Measurements from ENCODE around the gene FCRL2.
"Not testable (repeated sequence)": the region's sequence is repeated elsewhere in the genome, so short reads cannot be mapped to it uniquely, and the experiment has no call there.

FCRL2 gene

DNA sequence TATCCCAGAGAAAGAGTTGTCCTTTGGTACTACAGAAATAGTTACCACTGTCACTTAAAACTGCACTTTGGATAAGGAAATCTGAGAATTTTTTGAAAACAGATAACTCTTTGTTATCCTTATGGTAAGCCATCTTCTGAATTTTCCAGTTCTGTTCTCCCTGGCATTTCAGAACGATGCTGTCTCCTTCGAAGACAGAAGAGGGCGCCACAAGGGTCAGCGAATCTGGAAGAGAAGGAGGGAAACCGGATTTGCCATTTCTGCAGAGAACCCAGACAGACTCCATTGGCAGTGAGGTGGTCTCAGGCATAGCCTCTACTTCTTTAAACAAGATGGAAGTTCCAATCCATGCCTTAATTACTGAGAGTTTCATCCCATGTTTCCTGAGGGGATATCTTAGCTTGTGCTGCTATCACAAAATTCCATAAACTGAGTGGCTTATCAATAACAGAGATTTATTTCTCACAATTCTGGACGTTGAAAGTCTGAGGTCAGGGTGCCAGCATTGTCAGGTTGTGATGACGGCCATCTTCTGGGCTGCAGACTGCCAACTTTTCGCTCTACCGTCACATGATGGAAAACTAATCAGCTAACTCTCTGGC, 6.4 kb downstream of the FCRL2 start:
- DNase-seq = no peak
- in situ Hi-C loops (cut with MboI; ENCODE audit: low pct_unique_long_range_greater_than_20kb, low sequenced_read_pairs) = no loop called here

DNA sequence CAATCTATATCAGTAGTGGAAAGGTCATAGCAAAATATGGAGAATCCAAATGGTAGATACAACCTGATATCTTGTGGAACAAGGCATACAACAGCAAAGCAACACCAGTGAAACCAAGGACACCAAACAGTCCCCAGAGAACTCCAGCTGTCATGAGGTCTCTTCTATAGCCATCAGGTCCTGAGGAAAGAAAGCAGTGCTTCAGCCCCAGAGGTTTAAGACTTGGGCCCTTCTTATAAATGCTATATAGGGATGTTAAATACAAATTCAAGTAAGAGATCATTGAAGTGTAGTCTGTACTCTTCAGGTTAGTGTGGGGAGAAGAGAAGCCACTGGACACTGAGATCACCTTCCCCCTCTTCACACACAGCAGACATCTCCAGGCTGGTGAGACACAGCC, 10.1 kb downstream of the FCRL2 start:
- in situ Hi-C loops (cut with MboI; ENCODE audit: low pct_unique_long_range_greater_than_20kb, low sequenced_read_pairs) = no loop called here
- DNase-seq = no peak

DNA sequence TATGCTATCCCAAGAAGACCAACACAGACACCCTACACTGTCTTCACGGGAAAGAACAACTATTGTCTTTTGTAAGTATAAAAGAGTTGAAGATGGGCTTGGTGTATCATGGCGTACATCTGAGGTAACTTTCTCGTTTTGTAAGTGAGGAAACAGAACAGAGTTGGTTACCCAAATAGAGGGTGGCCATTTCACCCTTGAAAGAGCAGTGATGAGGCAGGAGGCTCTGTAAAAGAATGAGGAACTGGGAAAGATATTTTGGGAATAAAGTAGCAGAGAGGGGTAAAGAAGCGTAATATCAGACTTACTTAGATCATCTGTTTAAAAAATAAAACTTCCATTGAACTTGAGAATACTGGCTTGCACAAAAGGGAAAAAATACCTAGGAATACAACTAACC, 18.9 kb downstream of the FCRL2 start:
- in situ Hi-C loops (cut with MboI; ENCODE audit: low pct_unique_long_range_greater_than_20kb, low sequenced_read_pairs) = no loop called here
- no peak for DNase-seq

DNA sequence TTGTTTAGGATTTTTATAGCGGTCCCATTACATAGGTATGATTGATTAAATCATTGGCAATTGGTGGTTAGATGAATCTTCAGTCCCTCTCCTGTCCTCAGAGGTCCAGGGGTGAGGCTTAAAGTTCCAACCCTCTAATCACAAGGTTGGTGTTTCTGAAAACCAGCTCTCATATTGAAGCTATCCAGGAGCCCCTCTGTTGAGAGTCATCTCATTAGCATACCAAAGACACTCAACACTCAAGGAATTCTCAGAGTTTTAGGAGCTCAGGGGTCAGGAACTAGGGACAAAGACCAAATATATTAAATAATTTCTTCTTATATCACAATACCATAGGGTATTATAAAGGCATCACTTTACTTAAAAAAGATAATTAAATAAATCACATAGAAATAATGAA, 23.3 kb downstream of the FCRL2 start:
- in situ Hi-C loops (cut with MboI; ENCODE audit: low pct_unique_long_range_greater_than_20kb, low sequenced_read_pairs) = no loop called here

DNA sequence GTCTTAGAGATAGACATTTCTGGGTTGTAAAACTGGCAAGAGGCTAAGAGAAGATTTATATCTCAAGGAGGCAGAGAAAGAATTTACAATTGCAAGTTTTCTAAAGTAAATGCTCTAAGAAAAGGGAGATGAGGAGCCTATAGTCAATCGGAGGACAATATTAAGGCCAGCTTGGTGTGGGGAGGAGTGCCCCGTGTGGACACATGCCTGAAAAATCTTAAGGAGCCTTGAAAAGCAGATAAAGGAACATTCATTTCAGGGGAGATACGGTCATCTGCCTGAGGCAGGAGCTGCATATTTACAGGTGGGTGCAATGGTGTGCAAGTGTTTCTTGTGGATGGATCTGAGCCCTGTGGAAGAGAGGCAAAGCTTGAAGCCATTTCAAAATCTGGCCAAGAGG, 25.6 kb downstream of the FCRL2 start:
- in situ Hi-C loops (cut with MboI; ENCODE audit: low pct_unique_long_range_greater_than_20kb, low sequenced_read_pairs) = no loop called here
- no peak for DNase-seq

More for the DNA sequence above, 23.3 kb downstream of the FCRL2 start:
- no peak for DNase-seq

DNA sequence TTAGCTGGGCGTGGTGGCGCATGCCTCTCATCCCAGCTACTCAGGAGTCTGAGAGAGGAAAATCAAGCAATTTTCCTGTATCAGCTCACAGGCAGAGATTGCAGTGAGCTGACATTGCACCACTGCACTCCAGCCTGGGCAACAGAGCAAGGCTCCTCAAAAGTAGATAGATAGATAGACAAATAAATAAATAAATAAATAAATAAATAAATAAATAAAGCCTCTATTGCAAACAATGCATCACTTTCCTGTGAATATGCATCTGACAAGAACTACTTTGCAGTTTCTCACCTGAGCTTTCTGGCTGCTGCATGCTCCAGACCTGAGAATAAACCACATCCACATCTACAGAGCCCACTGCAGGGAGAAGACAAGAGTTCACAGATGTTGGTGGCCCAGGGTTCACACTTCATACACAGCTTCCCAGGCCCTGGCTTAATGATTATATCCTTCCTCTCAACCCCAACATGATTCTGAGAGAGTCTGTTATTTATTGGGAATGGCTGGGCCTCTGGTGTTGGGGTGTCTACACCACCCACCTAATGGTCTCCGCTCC, 28.6 kb downstream of the FCRL2 start:
- in situ Hi-C loops (cut with MboI; ENCODE audit: low pct_unique_long_range_greater_than_20kb, low sequenced_read_pairs) = no loop called here
- DNase-seq = no peak

DNA sequence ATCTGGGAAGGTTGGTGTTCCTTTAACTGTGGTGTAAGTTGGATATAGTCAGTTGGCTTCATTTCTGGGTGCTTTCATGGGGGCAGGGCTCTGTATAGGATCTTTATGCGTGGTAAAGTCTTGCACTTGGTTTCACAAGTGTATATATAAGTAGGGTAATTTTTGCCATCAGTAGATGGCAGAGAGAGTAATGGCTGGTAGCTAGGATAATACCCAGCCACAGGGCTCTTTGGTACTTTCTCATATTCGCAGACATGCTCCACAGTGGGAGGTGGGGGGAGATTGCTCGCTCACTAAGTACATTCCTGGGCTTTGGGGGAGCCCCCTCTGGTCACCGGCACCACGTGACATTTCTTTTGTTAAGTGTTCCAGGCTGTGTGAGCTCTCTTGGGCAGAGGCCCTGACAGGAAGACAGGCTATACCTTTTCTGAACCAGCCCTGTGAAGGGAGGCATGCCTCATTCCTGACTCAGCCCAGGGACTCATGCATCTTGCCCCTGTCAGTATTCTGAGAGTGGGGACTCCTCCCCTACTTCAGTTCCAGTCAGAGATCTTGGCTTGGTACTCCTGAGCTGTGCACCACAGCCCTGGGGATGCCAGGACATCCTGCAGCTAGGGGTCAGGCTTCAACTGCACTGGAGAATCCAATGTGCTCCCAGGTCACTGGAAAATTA, 37.6 kb downstream of the FCRL2 start:
- no peak for DNase-seq
- in situ Hi-C loops (cut with MboI; ENCODE audit: low pct_unique_long_range_greater_than_20kb, low sequenced_read_pairs) = no loop called here

DNA sequence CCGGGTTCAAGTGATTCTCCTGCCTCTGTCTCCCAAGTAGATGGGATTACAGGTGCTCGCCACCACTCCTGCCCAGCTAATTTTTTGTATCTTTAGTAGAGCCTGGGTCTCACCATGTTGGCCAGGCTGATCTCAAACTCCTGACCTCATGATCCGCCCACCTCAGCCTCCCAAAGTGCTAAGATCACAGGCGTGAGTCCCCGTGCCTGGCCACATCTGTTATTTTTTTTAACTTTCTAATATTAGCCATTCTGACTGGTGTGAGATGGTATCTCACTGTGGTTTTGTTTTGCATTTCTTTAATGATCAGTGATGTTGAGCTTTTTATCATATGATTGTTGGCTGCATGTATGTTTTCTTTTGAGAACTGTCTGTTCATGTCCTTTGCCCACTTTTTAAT, 40.9 kb downstream of the FCRL2 start:
- in situ Hi-C loops (cut with MboI; ENCODE audit: low pct_unique_long_range_greater_than_20kb, low sequenced_read_pairs); DNase-seq: not testable (repeated sequence)

DNA sequence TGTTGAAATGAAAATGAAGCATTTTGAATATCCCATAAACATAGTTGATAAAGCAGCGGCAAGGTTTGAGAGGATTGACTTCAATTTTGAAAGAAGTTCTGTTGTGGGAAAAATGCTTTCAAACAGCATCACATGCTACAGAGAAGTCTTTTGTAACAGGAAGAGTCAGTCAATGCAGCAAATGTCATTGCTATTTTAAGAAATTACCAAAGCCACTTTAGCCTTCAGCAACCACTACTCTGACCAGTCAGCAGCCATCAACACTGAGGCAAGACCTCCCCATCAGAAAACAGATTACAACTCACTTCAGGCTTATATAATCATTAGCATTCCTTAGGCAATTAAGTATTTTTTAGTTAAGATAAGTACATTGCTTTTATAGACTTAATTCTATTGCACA, 42.6 kb downstream of the FCRL2 start:
- DNase-seq = no peak
- in situ Hi-C loops (cut with MboI; ENCODE audit: low pct_unique_long_range_greater_than_20kb, low sequenced_read_pairs) = no loop called here

DNA sequence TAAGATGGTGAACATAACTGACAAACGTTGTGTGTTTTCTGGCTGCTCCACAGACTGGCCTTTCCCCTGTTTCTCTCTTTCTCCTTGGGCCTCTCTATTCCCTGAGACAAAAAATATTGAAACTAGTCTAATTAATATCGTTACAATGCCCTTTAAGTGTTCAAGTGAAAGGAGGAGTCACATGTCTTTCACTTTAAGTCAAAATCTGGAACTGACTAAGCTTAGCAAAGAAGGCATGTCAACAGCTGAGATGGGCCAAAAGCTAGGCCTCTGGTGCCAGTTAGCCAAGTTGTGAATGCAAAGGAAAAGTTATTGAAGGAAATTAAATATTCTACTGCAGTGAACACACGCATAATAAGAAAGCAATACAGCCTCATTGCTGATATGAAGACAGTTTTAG, 44.2 kb downstream of the FCRL2 start:
- in situ Hi-C loops (cut with MboI; ENCODE audit: low pct_unique_long_range_greater_than_20kb, low sequenced_read_pairs) = no loop called here
- no peak for DNase-seq

DNA sequence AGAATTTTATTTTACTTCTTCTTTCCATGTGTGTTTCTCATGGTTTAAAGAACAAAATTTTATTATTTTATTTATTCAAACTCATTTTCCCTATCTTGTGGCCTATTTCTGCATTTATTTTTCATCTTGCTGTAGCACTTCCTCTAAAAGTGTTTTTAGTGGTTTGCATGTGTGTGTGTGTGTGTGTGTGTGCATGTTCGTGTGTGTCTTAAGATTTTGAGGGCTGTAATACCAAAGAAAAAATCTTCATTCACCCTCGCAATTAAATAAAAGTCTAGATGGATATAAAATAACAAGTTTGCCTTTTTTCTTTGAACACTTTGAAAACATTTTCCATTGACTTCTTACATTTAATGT, 51.7 kb downstream of the FCRL2 start:
- in situ Hi-C loops (cut with MboI; ENCODE audit: low pct_unique_long_range_greater_than_20kb, low sequenced_read_pairs) = no loop called here

DNA sequence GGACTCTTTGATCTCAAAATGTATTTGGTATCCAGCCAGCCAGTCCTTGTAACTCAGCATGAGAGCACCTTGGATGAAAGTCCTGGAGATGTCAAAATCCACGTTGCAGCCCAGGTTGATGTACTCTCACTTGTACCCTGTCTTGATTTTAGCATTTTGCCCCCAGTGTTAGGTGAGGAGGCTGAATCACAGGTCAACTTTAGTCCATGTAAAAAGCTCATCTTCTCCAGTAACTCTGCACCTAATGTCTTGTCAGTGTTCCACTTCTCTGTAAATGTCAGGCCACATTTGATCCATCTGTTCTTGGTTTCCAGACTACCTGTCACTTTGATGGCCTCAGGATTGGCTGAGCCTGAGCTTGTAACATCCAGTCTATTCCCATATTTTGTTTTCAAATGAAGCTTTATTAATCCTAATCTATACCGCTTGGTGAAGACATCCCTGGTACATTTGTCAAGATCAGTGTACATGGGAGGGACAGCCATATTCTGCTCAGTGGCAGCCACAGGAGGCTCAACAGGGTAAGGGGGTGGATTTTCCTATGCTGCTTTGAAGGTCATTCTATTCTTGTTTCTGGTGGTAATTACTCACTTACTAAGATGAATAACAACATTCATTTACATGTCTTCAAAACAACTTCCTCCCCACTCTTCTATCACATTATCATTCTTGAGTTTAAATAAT, 52.3 kb downstream of the FCRL2 start:
- in situ Hi-C loops (cut with MboI; ENCODE audit: low pct_unique_long_range_greater_than_20kb, low sequenced_read_pairs) = no loop called here
- DNase-seq = no peak

More for the DNA sequence above, 51.7 kb downstream of the FCRL2 start:
- DNase-seq = peak; percentile 1

DNA sequence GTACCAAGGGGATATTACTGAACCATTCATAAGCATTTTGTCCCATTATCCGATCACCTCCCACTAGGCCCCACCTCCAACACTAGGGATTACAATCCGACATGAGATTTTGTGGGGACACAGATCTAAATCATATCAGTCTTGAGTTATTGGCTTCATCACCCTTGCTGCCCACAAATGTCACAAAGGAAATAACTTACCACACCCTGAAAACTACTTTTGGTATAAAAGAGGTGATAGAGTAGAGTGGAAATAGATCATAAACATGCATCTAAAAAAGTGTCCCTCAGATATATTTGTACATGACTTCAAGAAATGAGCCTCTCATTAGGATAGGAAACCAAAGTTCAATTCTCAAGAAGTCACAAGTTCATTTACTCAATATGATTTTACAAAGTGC, 53.8 kb downstream of the FCRL2 start:
- no peak for DNase-seq
- in situ Hi-C loops (cut with MboI; ENCODE audit: low pct_unique_long_range_greater_than_20kb, low sequenced_read_pairs) = no loop called here

DNA sequence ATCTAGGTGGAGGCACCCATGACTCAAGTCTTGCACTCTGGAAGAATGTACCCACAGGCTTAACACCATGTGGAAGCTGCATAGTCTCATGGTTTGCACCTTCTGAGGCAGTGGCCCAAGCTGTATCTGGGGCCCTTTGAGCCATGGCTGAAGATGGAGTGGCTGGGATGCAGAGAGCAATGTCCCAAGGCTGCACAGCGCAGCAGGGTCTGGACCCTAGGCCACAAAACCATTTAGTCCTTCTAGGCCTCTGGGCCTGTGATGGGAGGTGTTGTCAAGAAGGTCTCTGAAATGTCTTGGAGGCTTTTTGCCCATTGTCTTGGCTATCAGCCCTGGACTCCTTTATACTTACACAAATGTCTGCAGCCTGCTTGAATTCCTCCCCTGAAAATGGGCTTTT, 54.9 kb downstream of the FCRL2 start:
- no peak for DNase-seq
- in situ Hi-C loops (cut with MboI; ENCODE audit: low pct_unique_long_range_greater_than_20kb, low sequenced_read_pairs) = no loop called here

DNA sequence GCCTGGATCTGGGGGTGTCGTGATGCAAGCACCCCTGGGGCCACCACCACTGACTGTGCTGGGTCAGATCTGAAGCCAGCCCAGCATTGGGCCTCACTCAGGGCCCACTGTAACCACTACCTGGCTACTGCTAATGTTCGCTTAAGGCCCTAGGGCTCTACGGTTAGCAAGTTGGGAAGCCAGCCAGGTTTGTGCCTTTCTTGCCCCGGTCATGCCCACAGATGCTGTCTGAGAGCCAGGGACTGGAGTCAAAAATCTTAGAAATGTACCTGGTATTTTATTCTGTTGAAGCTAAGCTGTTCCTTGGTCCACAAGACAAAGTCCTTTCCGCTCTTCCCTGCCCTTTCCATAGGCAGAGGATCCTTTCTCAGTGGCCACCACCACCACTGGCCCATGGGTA, 61.2 kb downstream of the FCRL2 start:
- in situ Hi-C loops (cut with MboI; ENCODE audit: low pct_unique_long_range_greater_than_20kb, low sequenced_read_pairs) = no loop called here
- no peak for DNase-seq

DNA sequence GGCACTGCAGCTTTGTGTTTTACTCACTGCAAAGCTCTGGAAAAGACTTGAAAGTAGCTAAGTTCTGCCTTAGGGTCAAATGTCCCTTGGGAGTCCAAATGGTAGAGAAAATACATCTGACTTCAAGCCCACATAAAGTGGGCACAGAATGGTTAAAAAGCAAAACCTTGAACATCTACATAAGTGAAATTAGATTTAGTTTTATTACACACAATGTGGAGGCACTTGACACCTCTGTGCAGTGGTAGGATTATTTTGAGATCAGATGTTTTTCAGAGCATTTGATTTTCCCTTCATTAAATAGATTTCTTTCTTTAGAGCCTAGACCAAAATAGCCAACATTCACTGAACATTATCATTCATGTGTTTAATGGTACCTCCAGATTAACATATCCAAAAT, 65.1 kb downstream of the FCRL2 start:
- in situ Hi-C loops (cut with MboI; ENCODE audit: low pct_unique_long_range_greater_than_20kb, low sequenced_read_pairs) = no loop called here
- DNase-seq = no peak

DNA sequence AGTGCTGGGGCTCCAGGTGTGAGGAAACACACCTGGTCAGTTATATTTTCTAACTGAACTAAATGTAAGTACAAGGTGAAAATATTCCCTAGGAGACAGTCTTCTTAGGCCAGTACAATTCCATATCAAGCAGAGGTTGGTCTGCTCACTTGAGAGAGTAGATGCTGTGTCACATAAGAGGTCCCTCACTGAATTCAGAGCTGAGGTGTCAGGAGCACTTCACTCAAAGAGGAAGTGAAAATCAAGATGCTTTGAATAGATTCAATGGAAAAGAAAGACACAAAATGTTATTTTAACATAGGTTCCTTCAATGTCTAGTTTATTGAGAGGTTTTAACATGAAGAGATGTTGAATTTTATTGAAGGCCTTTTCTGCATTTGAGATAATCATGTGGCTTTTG, 72.1 kb downstream of the FCRL2 start:
- in situ Hi-C loops (cut with MboI; ENCODE audit: low pct_unique_long_range_greater_than_20kb, low sequenced_read_pairs) = no loop called here

DNA sequence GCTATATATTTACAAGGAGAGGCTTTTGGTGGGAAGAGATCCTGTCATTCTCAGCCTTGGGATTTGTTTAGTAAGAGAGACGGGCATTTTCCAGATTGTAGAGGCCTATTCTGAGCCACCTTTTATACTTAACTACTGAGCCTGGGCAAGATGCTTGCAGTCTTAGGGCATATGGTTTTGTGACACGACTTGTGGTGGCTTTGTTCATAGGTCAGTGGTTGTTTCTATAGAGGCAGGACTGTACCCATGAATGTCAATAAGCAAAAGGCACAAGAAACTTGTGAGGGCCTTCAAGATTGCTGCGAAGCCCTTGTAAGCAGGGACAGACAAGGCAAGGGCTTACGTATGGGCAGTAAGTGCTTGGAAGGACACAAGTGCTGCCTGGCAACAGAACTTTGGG, 73.0 kb downstream of the FCRL2 start:
- in situ Hi-C loops (cut with MboI; ENCODE audit: low pct_unique_long_range_greater_than_20kb, low sequenced_read_pairs) = no loop called here
- no peak for DNase-seq

More for the DNA sequence above, 72.1 kb downstream of the FCRL2 start:
- no peak for DNase-seq

DNA sequence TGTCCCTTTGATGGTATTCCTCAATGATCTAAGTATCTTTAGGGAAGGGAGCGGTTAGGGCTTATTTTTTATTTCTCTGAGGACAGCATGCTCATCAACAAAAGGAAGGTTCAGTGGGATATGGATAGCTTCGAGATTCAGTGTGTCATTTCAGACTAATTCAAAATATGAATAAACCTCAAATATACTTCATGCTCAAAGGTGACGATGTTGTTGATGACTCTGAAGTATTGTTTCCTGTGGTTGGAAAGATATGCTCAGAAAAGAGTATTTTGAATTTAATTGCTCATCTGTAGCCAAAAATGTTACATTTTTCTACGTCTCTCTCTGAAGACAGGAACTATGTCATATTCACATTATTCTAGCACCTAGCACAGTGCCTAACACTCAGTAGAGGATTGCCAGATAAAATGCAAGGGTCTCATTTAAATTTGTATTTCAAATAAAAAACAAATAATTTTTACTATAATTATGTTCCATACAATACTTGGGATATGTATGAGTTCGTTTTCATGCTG, 74.6 kb downstream of the FCRL2 start:
- no peak for DNase-seq
- in situ Hi-C loops (cut with MboI; ENCODE audit: low pct_unique_long_range_greater_than_20kb, low sequenced_read_pairs) = no loop called here

DNA sequence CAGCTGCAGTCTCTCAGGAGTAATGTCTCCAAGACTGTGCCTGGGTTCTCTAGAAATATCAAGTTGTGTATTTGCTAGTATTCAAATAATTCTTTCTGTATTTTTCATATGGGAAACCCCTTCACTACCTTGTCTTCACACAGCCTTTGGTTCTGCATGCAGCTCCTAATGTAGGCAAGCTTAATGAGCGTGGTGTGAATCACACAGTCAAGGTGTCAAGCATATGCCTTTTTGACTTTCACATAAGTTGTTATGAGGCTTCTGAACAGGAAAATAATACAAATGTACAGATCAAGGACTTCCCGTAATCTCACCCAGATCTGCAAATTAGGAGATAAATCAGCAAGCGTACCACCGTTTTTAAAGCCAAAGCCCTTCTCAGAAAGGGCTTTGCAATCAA, 76.2 kb downstream of the FCRL2 start, which contains the start of gene FCRL3:
TSS of gene FCRL3 (minus strand) at position 38 of the 400 bp plus-strand sequence. CDS start 280 bp downstream, outside the sequence.
- in situ Hi-C loops (cut with MboI; ENCODE audit: low pct_unique_long_range_greater_than_20kb, low sequenced_read_pairs) = no loop called here
- no peak for DNase-seq

All from KBM-7 (cell line).